Neural progenitor cell (in vitro differentiated cells): ENCODE results near the gene SNN.

Experiments
- EZH2 ChIP-seq: fragments of 200-600 bp; sonication (generic); IDR thresholded peaks from 2 replicates; pipeline ENCODE4 v1.6.1; 2017; ENCODE audit warnings: antibody characterized with exemption, mild to moderate bottlenecking, moderate library complexity
- EZH2phosphoT487 ChIP-seq: fragments of 200-600 bp; sonication (generic); IDR thresholded peaks from 2 replicates; pipeline ENCODE4 v1.6.1; 2017; ENCODE audit warnings: antibody characterized with exemption
- TF ChIP-seq, protein P1 (sequence below): fragments of 200-600 bp; sonication (generic); IDR thresholded peaks from 2 replicates; pipeline ENCODE4 v1.5.1; 2017; ENCODE audit warnings: antibody characterized with exemption, mild to moderate bottlenecking

DNA sequence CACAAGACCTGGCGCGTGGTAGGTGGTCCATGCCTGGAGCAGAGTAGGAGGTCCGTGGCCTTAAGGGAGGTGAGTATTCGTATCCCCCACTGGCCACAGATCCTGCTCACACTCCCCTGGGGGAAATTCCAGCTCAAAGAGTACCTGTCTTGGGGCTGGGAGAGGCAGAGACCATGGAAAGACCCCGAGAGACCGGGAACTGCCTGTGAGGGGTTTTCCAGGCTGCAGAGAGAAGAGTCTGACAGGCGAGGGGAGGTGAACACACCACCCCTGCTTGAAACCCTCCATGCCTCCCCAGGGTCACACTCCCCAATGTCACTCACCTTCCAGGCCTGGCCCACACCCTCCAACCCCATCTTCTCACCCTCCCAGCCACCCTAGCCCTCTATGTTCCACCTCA lies 12.6 kb upstream of the SNN start:
- TF ChIP-seq, protein P1, sequence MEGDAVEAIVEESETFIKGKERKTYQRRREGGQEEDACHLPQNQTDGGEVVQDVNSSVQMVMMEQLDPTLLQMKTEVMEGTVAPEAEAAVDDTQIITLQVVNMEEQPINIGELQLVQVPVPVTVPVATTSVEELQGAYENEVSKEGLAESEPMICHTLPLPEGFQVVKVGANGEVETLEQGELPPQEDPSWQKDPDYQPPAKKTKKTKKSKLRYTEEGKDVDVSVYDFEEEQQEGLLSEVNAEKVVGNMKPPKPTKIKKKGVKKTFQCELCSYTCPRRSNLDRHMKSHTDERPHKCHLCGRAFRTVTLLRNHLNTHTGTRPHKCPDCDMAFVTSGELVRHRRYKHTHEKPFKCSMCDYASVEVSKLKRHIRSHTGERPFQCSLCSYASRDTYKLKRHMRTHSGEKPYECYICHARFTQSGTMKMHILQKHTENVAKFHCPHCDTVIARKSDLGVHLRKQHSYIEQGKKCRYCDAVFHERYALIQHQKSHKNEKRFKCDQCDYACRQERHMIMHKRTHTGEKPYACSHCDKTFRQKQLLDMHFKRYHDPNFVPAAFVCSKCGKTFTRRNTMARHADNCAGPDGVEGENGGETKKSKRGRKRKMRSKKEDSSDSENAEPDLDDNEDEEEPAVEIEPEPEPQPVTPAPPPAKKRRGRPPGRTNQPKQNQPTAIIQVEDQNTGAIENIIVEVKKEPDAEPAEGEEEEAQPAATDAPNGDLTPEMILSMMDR = no peak
- TF ChIP-seq EZH2 (no peak), EZH2phosphoT487 (no peak)
